NCI-H2227 (cell line): ENCODE measurements around the gene RUVBL1.
A peak's percentile ranks its signal among the peaks of the same experiment; 100 is the strongest.

ENCODE experiments used
- DNase-seq: peaks from one replicate; lab custom pipeline; 2025; ENCODE audit not compliant: unreplicated experiment; lab: John Stamatoyannopoulos, UW

The RUVBL1 gene

GRCh38 chr3:128133273-128133883, 9.8 kb upstream of the RUVBL1 start:
- DNase-seq: peak; percentile 38

GRCh38 chr3:128131897-128132646, 8.5 kb upstream of the RUVBL1 start:
- DNase-seq: no peak

GRCh38 chr3:128128251-128128650, 4.6 kb upstream of the RUVBL1 start:
- DNase-seq: no peak

GRCh38 chr3:128127236-128127635, 3.6 kb upstream of the RUVBL1 start:
- DNase-seq: no peak

- no peak for DNase-seq
Observed at GRCh38 chr3:128123156-128123537, 465 bp downstream of the RUVBL1 start.

- DNase-seq: no peak
Observed at GRCh38 chr3:128122013-128122412, 1.6 kb downstream of the RUVBL1 start.

- no peak for DNase-seq
Observed at GRCh38 chr3:128113817-128114794, 9.5 kb downstream of the RUVBL1 start.

- peak; percentile 7 for DNase-seq
Observed at GRCh38 chr3:128112357-128112968, 11.1 kb downstream of the RUVBL1 start.

GRCh38 chr3:128111147-128111546, 12.5 kb downstream of the RUVBL1 start:
- DNase-seq: no peak

- no peak for DNase-seq
Observed at GRCh38 chr3:128107834-128108233, 15.8 kb downstream of the RUVBL1 start.

GRCh38 chr3:128103136-128103676, 20.4 kb downstream of the RUVBL1 start:
- DNase-seq: no peak

GRCh38 chr3:128100638-128101037, 23.0 kb downstream of the RUVBL1 start:
- DNase-seq: no peak

GRCh38 chr3:128100161-128100560, 23.5 kb downstream of the RUVBL1 start:
- DNase-seq: no peak

GRCh38 chr3:128098234-128098633, 25.4 kb downstream of the RUVBL1 start:
- no peak for DNase-seq

- DNase-seq: peak; percentile 63
Observed at GRCh38 chr3:128095222-128095703, 28.3 kb downstream of the RUVBL1 start.

- DNase-seq: no peak
Observed at GRCh38 chr3:128094295-128095151, 29.1 kb downstream of the RUVBL1 start.

- no peak for DNase-seq
Observed at GRCh38 chr3:128091586-128091985, 32.0 kb downstream of the RUVBL1 start.

- no peak for DNase-seq
Observed at GRCh38 chr3:128089135-128089534, 34.5 kb downstream of the RUVBL1 start.

GRCh38 chr3:128084675-128085021, 39.0 kb downstream of the RUVBL1 start:
- no peak for DNase-seq
